ENCODE data around the gene C12orf50. TPM values are rescaled to one million over a fixed set of nuclear protein-coding genes. Genes with fewer than 3 reads are reported as not detected.

C12orf50 gene
- polyA plus RNA-seq, 4 donors = 0.19 to 0.35 (median 0.28) TPM

Other genes starting within 250 kb of the C12orf50 start
- gene CEP290, start 112.7 kb upstream of the C12orf50 start, polyA plus RNA-seq (ENCODE audit: insufficient read length in 4 of 4) = 10 to 100 TPM; 22.8 to 28.5 (median 27.2) TPM
- 10 to 100 TPM; 23.6 to 31.8 (median 26.0) TPM for gene TMTC3, start 112.9 kb upstream of the C12orf50 start, polyA plus RNA-seq (ENCODE audit: insufficient read length in 4 of 4)